SH-SY5Y (cell line): ENCODE data around the gene POU6F2.

Experiments used
- GATA2 ChIP-seq: IDR thresholded peaks from 2 replicates; pipeline ENCODE4 v1.6.1; 2011; ENCODE audit warnings: mild to moderate bottlenecking, low read depth, low read length
- GATA3 ChIP-seq: IDR thresholded peaks from 2 replicates; pipeline ENCODE4 v1.6.1; 2011; ENCODE audit warnings: low read depth, mild to moderate bottlenecking, low read length, moderate library complexity

GRCh38 chr7:39360038-39360437 is 382.3 kb downstream of the POU6F2 start:
- TF ChIP-seq GATA3 (no peak), GATA2 (no peak)
